NB4 (cell line): ENCODE data around the gene ADARB2.

Source experiments
- DNase-seq: peaks from one replicate; pipeline ENCODE4 v3.0.0; 2010; ENCODE audit warnings: low read depth
- H3K4me3 ChIP-seq: one replicate; pipeline ENCODE4 v1.5.1; 2011; ENCODE audit warnings: mild to moderate bottlenecking, low read depth, low read length, moderate library complexity
- CTCF ChIP-seq: IDR thresholded peaks from one replicate; pipeline ENCODE4 v1.5.1; 2012; ENCODE audit warnings: low read depth, low read length
- MAX ChIP-seq: IDR thresholded peaks from 2 replicates; pipeline ENCODE4 v1.6.1; 2011; ENCODE audit warnings: low read depth, low read length
- MYC ChIP-seq: IDR thresholded peaks from 2 replicates; pipeline ENCODE4 v1.6.1; 2011; ENCODE audit warnings: low read depth, low read length
- POLR2A ChIP-seq: IDR thresholded peaks from 2 replicates; pipeline ENCODE4 v1.6.1; 2011; ENCODE audit warnings: mild to moderate bottlenecking; ENCODE audit not compliant: insufficient read length; ENCODE audit errors: extremely low read depth

Gene ADARB2

GRCh38 chr10:1323951-1324350 is 413.4 kb downstream of the ADARB2 start:
- H3K4me3 ChIP-seq, result no peak overlapping the region
- TF ChIP-seq POLR2A, result no peak
- no peak for TF ChIP-seq MAX
- no peak for TF ChIP-seq MYC
- TF ChIP-seq CTCF, result no peak
- DNase-seq, result no peak

GRCh38 chr10:1320739-1321320 is 416.5 kb downstream of the ADARB2 start:
- DNase-seq, result no peak
- TF ChIP-seq POLR2A (no peak), MAX (no peak), CTCF (no peak), MYC (no peak)
- no peak overlapping the region for H3K4me3 ChIP-seq

GRCh38 chr10:1316809-1317143 is 420.5 kb downstream of the ADARB2 start:
- no peak for DNase-seq
- H3K4me3 ChIP-seq, result no peak overlapping the region
- no peak for TF ChIP-seq MYC
- no peak for TF ChIP-seq POLR2A

- no peak for TF ChIP-seq POLR2A
- no peak for TF ChIP-seq CTCF
- no peak for TF ChIP-seq MYC
- no peak for TF ChIP-seq MAX
- no peak for DNase-seq
Observed at GRCh38 chr10:1316121-1316808, 421.1 kb downstream of the ADARB2 start.

GRCh38 chr10:1315178-1315577 is 422.1 kb downstream of the ADARB2 start:
- H3K4me3 ChIP-seq, result no peak overlapping the region
- no peak for DNase-seq
- TF ChIP-seq CTCF, result no peak
- TF ChIP-seq MYC, result no peak
- no peak for TF ChIP-seq MAX
- no peak for TF ChIP-seq POLR2A

More at GRCh38 chr10:1316121-1316808, 421.1 kb downstream of the ADARB2 start:
- no peak overlapping the region for H3K4me3 ChIP-seq

GRCh38 chr10:1311726-1312125 is 425.6 kb downstream of the ADARB2 start:
- TF ChIP-seq MAX (no peak), MYC (no peak), POLR2A (no peak)
- no peak overlapping the region for H3K4me3 ChIP-seq
- no peak for DNase-seq

- no peak for DNase-seq
- no peak overlapping the region for H3K4me3 ChIP-seq
- TF ChIP-seq CTCF, result no peak
- TF ChIP-seq MYC, result no peak
- TF ChIP-seq POLR2A, result no peak
- no peak for TF ChIP-seq MAX
Observed at GRCh38 chr10:1310271-1310789, 427.0 kb downstream of the ADARB2 start.
